GM23248 (cell line): Measurements from ENCODE around the gene RBBP8NL. TPM values are rescaled to one million over a fixed set of nuclear protein-coding genes. Genes with fewer than 3 reads are reported as not detected.

Source experiments
- DNase-seq: peaks from one replicate; pipeline ENCODE4 v3.0.0-alpha.2; 2015
- H2AFZ ChIP-seq: fragments of 200-600 bp; sonication (generic); 2 replicates; pipeline ENCODE4 v1.6.1; 2016; ENCODE audit warnings: antibody characterized with exemption
- H3F3A ChIP-seq: fragments of 200-600 bp; sonication (generic); 2 replicates; pipeline ENCODE4 v1.6.1; 2016; ENCODE audit warnings: mild to moderate bottlenecking, antibody characterized with exemption, mixed run types; ENCODE audit not compliant: insufficient read depth
- H3K27ac ChIP-seq: fragments of 200-600 bp; sonication (generic); 2 replicates; pipeline ENCODE4 v1.5.1; 2016; ENCODE audit warnings: mild to moderate bottlenecking
- H3K27me3 ChIP-seq: fragments of 200-600 bp; sonication (generic); replicated peaks from 2 replicates; pipeline ENCODE4 v1.6.1; 2016; ENCODE audit warnings: mild to moderate bottlenecking; ENCODE audit not compliant: insufficient read depth
- H3K36me3 ChIP-seq: fragments of 200-600 bp; sonication (generic); 2 replicates; pipeline ENCODE4 v1.6.1; 2016; ENCODE audit warnings: low read depth, mild to moderate bottlenecking
- H3K4me1 ChIP-seq: fragments of 200-600 bp; sonication (generic); 2 replicates; pipeline ENCODE4 v1.6.1; 2016; ENCODE audit warnings: mild to moderate bottlenecking; ENCODE audit not compliant: insufficient read depth
- H3K4me2 ChIP-seq: fragments of 200-600 bp; sonication (generic); one replicate; pipeline ENCODE4 v1.6.1; 2016; ENCODE audit warnings: mild to moderate bottlenecking; ENCODE audit not compliant: unreplicated experiment
- H3K4me3 ChIP-seq: fragments of 200-600 bp; sonication (generic); 2 replicates; pipeline ENCODE4 v1.5.1; 2016; ENCODE audit warnings: mild to moderate bottlenecking
- H3K79me2 ChIP-seq: fragments of 200-600 bp; sonication (generic); 2 replicates; pipeline ENCODE4 v1.6.1; 2016; ENCODE audit warnings: mild to moderate bottlenecking; ENCODE audit not compliant: insufficient read depth
- H3K9ac ChIP-seq: fragments of 200-600 bp; sonication (generic); 2 replicates; pipeline ENCODE4 v1.6.1; 2016; ENCODE audit warnings: mild to moderate bottlenecking
- H3K9me2 ChIP-seq: fragments of 200-600 bp; sonication (generic); 2 replicates; pipeline ENCODE4 v1.6.1; 2016; ENCODE audit warnings: mixed run types, mild to moderate bottlenecking, moderate library complexity; ENCODE audit not compliant: insufficient read depth
- H3K9me3 ChIP-seq: fragments of 200-600 bp; sonication (generic); one replicate; pipeline ENCODE4 v1.6.1; 2017; ENCODE audit warnings: low read depth
- H4K20me1 ChIP-seq: fragments of 200-600 bp; sonication (generic); 2 replicates; pipeline ENCODE4 v1.6.0; 2016; ENCODE audit not compliant: insufficient read depth
- EZH2 ChIP-seq: fragments of 200-600 bp; sonication (generic); IDR thresholded peaks from 2 replicates; pipeline ENCODE4 v1.6.1; 2018; ENCODE audit warnings: antibody characterized with exemption, mild to moderate bottlenecking; ENCODE audit not compliant: insufficient read depth, poor library complexity, severe bottlenecking
- EZH2phosphoT487 ChIP-seq: fragments of 200-600 bp; sonication (generic); IDR thresholded peaks from 2 replicates; pipeline ENCODE4 v1.6.1; 2018; ENCODE audit warnings: antibody characterized with exemption, moderate library complexity, mild to moderate bottlenecking, low read depth; ENCODE audit not compliant: insufficient read depth
- WGBS, 2 experiments: methylation state at CpG; one replicate each; pipeline ENCODE4 v1.1.6; 2015 to 2017; ENCODE audit warnings: low lambda C conversion rate in 2 of 2, low coverage in 1 of 2; ENCODE audit errors: missing lambda C conversion rate in 2 of 2; 5-methylcytosine and 5-hydroxymethylcytosine counted together
- in situ Hi-C: fragments of 300-500 bp; cut with MboI; formaldehyde crosslinking; loops from 2 replicates; pipeline ENCODE4 v1.15.0; 2020
- polyA plus RNA-seq: library from polyadenylated mRNA; unstranded; fragments of >200 nt; fragmentation: Nextera tagmentation; extraction: Ambion mirVana; gene quantifications from 2 replicates; pipeline ENCODE4 v1.2.1, GENCODE V29; 2016
- total RNA-seq: library from RNA; depleted of rRNA; stranded (reverse); fragments of >200 nt; shearing (Covaris generic); gene quantifications from 2 replicates; pipeline ENCODE4 v1.2.3, GENCODE V29; 2014

The RBBP8NL gene
- total and polyA plus RNA-seq, 2 experiments from 2014 or later = not detected

DNA sequence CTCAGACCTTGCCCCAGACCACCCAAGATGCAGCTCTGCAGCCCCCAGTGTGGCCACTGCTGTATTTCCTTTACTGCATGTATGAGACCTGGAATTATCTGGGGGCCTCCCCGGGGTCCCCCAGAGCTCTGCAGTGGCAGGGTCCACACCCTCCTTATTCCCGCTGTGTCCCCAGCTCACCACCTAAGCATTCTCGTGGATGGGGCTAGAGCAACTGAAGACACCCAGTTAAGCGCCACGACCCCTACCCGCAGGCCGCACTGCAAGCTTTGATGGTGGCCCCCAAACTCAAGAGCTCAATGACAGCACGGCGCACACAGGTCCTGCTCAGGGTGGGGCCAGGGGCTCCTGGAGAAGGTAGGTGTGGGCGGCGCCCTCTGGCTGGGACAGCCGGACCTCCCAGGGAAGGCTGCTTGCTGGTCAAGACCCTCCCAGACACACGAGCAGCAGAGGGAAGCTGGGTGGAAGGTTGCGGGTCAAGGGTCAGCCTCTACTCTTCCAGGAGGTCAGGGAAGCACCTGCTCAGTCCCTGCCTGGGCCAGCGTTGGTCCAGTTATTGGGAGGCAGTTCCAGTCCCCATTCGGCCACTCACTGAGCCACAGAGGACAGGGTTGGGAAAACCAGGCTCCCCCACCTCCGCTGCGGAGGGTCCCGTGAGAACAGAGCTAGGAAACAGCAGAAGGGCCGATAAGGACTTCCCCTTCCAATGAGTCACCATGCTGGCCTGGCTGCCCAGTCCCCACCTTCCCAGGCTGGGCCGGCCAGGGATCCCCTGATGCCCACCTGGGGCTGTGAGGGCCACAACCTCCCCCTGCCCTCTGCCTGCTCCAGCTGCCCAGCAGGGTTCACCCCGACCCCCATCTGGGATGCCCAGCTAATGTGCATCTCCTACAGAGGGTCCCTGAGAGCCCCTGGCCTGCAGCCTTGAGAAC, 63.2 kb downstream of the RBBP8NL start:
- peaks cover 13% of the 10 kb centered on the region for H3K4me1 ChIP-seq
- H3K4me3 ChIP-seq = no peak overlapping the region
- H3K4me2 ChIP-seq = no peak overlapping the region
- no peaks in the 10 kb centered on the region for H3K36me3 ChIP-seq
- no peak overlapping the region for H3K27ac ChIP-seq
- peaks cover 9% of the 10 kb centered on the region; the same call in 1 of the 2 replicates for H3K27me3 ChIP-seq
- H3F3A ChIP-seq = no peaks in the 10 kb centered on the region
- H3K9me3 ChIP-seq = no peaks in the 10 kb centered on the region
- 77 to 80% methylated on average over 21 to 22 of the region's 22 CpGs for WGBS, 2 experiments
- no peak overlapping the region for H3K9ac ChIP-seq
- H2AFZ ChIP-seq = no peak overlapping the region
- DNase-seq = no peak
- H3K79me2 ChIP-seq = no peaks in the 10 kb centered on the region
- TF ChIP-seq EZH2phosphoT487 = no peak
- no peak for TF ChIP-seq EZH2
- in situ Hi-C loops = no loop called here
- no peaks in the 10 kb centered on the region for H3K9me2 ChIP-seq
- no peaks in the 10 kb centered on the region for H4K20me1 ChIP-seq

DNA sequence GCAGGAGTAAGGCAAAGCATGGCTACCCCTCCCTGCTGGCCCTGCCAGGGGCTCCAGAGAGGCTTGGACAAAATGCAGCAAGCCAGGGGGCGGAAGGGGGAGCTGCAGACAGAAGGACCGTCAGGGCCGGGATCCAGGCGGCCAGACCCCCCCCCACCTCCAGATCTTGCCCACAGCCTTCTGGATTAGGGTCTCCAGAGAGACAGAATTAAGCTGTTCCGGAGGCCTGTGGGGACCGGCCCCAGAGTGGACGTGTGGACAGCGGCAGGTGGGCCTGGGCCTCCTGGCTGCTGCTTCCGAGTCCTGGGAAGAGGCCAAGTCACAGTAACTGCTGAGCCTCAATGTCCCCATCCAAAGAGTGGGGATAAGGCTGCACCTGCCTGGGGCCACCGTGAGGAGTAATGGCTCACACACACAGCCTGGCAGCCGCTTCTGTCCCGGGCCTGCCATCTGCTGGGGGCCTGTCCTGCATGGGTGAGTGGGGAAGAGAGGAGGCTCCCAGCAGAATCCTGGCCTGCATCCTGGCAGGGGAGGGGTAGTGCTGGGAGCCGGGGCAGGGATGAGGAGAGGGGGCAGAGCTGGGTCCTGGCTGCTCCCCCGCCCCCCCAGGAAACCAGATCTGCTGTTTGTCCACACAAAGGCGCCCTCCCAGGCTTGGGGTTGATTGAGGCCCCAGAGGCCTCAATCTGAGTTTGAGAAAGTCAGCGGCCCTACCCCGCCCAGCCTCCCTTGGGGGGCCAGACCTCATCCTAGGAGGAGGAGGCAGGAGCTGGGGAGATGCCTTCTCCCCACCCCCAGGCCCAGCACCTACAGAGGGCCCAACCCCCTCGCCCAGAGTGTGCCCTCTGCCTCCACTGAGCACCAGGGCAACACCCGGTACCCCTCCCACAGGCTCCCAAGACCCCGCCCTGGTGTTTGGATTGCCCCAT, 64.1 kb downstream of the RBBP8NL start:
- H2AFZ ChIP-seq = no peak overlapping the region
- no peaks in the 10 kb centered on the region for H4K20me1 ChIP-seq
- H3K4me2 ChIP-seq = no peak overlapping the region
- no peaks in the 10 kb centered on the region for H3K9me3 ChIP-seq
- in situ Hi-C loops = no loop called here
- H3K9me2 ChIP-seq = no peaks in the 10 kb centered on the region
- peaks cover 9% of the 10 kb centered on the region; the same call in 1 of the 2 replicates for H3K27me3 ChIP-seq
- no peak overlapping the region for H3K27ac ChIP-seq
- H3K4me1 ChIP-seq = peaks cover 6% of the 10 kb centered on the region; the same call in 1 of the 2 replicates
- H3K9ac ChIP-seq = no peak overlapping the region
- TF ChIP-seq EZH2 = no peak
- TF ChIP-seq EZH2phosphoT487 = no peak
- no peaks in the 10 kb centered on the region for H3F3A ChIP-seq
- no peak overlapping the region for H3K4me3 ChIP-seq
- H3K36me3 ChIP-seq = no peaks in the 10 kb centered on the region
- H3K79me2 ChIP-seq = no peaks in the 10 kb centered on the region
- WGBS, 2 experiments = 53 to 56% methylated on average over 18 to 20 of the region's 20 CpGs
- no peak for DNase-seq

DNA sequence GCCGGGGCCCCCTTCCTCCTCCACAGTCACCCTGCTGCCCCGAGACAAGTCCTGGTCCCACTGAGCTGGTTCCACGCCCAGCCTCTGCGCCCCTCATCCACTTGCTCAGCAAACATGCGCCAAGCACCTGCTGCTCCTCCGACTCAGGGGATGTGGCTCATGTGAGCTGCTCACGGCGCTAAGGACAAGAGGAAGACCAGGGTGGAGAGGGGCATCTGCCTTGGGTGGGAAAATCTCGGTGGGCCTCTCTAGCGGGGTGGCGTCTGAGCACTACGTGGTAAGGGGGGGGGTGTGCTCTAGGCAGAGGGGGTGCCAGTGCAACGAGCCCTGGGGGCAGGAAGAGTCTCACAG, 64.8 kb downstream of the RBBP8NL start:
- no peak overlapping the region for H2AFZ ChIP-seq
- H3K4me1 ChIP-seq = peaks cover 8% of the 10 kb centered on the region
- no peak overlapping the region for H3K4me2 ChIP-seq
- H3K36me3 ChIP-seq = no peaks in the 10 kb centered on the region
- peaks cover 9% of the 10 kb centered on the region; the same call in 1 of the 2 replicates for H3K27me3 ChIP-seq
- no peak for DNase-seq
- 79 to 85% methylated on average over 11 to 13 of the region's 13 CpGs for WGBS, 2 experiments
- in situ Hi-C loops = no loop called here
- no peak overlapping the region for H3K9ac ChIP-seq
- H3K4me3 ChIP-seq = no peak overlapping the region
- TF ChIP-seq EZH2 (no peak), EZH2phosphoT487 (no peak)
- H3K9me3 ChIP-seq = no peaks in the 10 kb centered on the region
- no peaks in the 10 kb centered on the region for H3K79me2 ChIP-seq
- H4K20me1 ChIP-seq = no peaks in the 10 kb centered on the region
- no peaks in the 10 kb centered on the region for H3K9me2 ChIP-seq
- H3F3A ChIP-seq = no peaks in the 10 kb centered on the region
- H3K27ac ChIP-seq = no peak overlapping the region
